Bronchial epithelial cell (primary cell): ENCODE measurements around the gene WLS. TPM values are rescaled to one million over a fixed set of nuclear protein-coding genes. Genes with fewer than 3 reads are reported as not detected.

Experiments used
- DNase-seq: peaks from one replicate; pipeline ENCODE4 v3.0.0-alpha.2; 2010; ENCODE audit warnings: low read depth
- FAIRE-seq: peaks from 2 replicates; lab custom pipeline; 2011; peaks lifted over from hg19 to GRCh38; lab: Jason Lieb, UNC
- H3K27me3 ChIP-seq: 2 replicates; pipeline ENCODE4 v1.5.1; 2011; ENCODE audit warnings: low read length; ENCODE audit not compliant: control insufficient read depth, insufficient read depth
- H3K36me3 ChIP-seq: 2 replicates; pipeline ENCODE4 v1.5.1; 2011; ENCODE audit warnings: low read length; ENCODE audit not compliant: control insufficient read depth, insufficient read depth
- H3K4me3 ChIP-seq: 2 replicates; pipeline ENCODE4 v1.5.1; 2011; ENCODE audit warnings: mild to moderate bottlenecking, low read depth, low read length, control low read depth
- CTCF ChIP-seq: IDR thresholded peaks from 2 replicates; pipeline ENCODE4 v1.5.1; 2011; ENCODE audit warnings: mild to moderate bottlenecking, moderate library complexity, low read length, control low read depth, inconsistent platforms; ENCODE audit not compliant: insufficient read depth, severe bottlenecking
- total RNA-seq: library from RNA; depleted of rRNA; stranded (reverse); fragments of >200 nt; gene quantifications from 2 replicates; pipeline ENCODE4 v1.2.1, GENCODE V29; 2014

Gene WLS
- total RNA-seq, 1 donor from 2014 or later = 39.8 TPM

GRCh38 chr1:68144856-68145255 is 87.5 kb downstream of the WLS start:
- no peak for DNase-seq
- FAIRE-seq = no peak
- no peak overlapping the region for H3K4me3 ChIP-seq
- H3K36me3 ChIP-seq = peaks cover 8% of the 10 kb centered on the region
- no peaks in the 10 kb centered on the region for H3K27me3 ChIP-seq
- no peak for TF ChIP-seq CTCF

GRCh38 chr1:68143633-68144032 is 88.7 kb downstream of the WLS start:
- Histone ChIP-seq H3K36me3 (peaks cover 3% of the 10 kb centered on the region), H3K4me3 (no peak overlapping the region), H3K27me3 (no peaks in the 10 kb centered on the region)
- no peak for TF ChIP-seq CTCF
- DNase-seq = no peak
- no peak for FAIRE-seq

GRCh38 chr1:68142461-68142860 is 89.9 kb downstream of the WLS start:
- no peaks in the 10 kb centered on the region for H3K27me3 ChIP-seq
- FAIRE-seq (no peak), DNase-seq (no peak)
- peaks cover 6% of the 10 kb centered on the region for H3K36me3 ChIP-seq
- no peak overlapping the region for H3K4me3 ChIP-seq
- TF ChIP-seq CTCF = no peak

- Histone ChIP-seq H3K27me3 (no peaks in the 10 kb centered on the region), H3K4me3 (no peak overlapping the region), H3K36me3 (peaks cover 6% of the 10 kb centered on the region)
- FAIRE-seq (no peak), DNase-seq (peak; percentile 14)
- no peak for TF ChIP-seq CTCF
Observed at GRCh38 chr1:68142036-68142435, 90.3 kb downstream of the WLS start.

GRCh38 chr1:68141071-68142021 is 91.0 kb downstream of the WLS start:
- peaks cover 6% of the 10 kb centered on the region for H3K36me3 ChIP-seq

More at GRCh38 chr1:68141071-68142021, 91.0 kb downstream of the WLS start:
- DNase-seq = peak; percentile 34
- no peak overlapping the region for H3K4me3 ChIP-seq
- no peaks in the 10 kb centered on the region for H3K27me3 ChIP-seq
- no peak for TF ChIP-seq CTCF
- no peak for FAIRE-seq
